NCI-H1417 treated with DMSO at 0.1 percent for 48 hours (cell line): Measurements from ENCODE around the gene USE1.

Experiments used
- DNase-seq: peaks from one replicate; lab custom pipeline; 2025; lab: John Stamatoyannopoulos, UW

USE1 gene

GRCh38 chr19:17205237-17206140 lies 9.7 kb upstream of the USE1 start:
- no peak for DNase-seq

GRCh38 chr19:17206736-17207581 lies 8.2 kb upstream of the USE1 start:
- no peak for DNase-seq

- DNase-seq = no peak
Observed at GRCh38 chr19:17209126-17210036, 5.8 kb upstream of the USE1 start.

GRCh38 chr19:17210296-17210695 lies 4.9 kb upstream of the USE1 start:
- no peak for DNase-seq

GRCh38 chr19:17211547-17212446 lies 3.4 kb upstream of the USE1 start:
- DNase-seq = no peak

GRCh38 chr19:17213334-17213733 lies 1.8 kb upstream of the USE1 start:
- no peak for DNase-seq

GRCh38 chr19:17214508-17215126 lies 540 bp upstream of the USE1 start:
- no peak for DNase-seq

- no peak for DNase-seq
Observed at GRCh38 chr19:17216058-17216670, 1.0 kb downstream of the USE1 start.

GRCh38 chr19:17219286-17219685 lies 4.1 kb downstream of the USE1 start:
- DNase-seq = no peak

GRCh38 chr19:17220207-17220758 lies 5.1 kb downstream of the USE1 start:
- no peak for DNase-seq

- no peak for DNase-seq
Observed at GRCh38 chr19:17225053-17225452, 9.9 kb downstream of the USE1 start.

GRCh38 chr19:17226002-17226933 lies 11.1 kb downstream of the USE1 start, which contains the start of gene OCEL1:
Gene OCEL1, plus strand, starts transcription at chr19:17226226. Its CDS starts 22 bp downstream, at chr19:17226248.
- DNase-seq = peak; percentile 83

GRCh38 chr19:17227798-17228367 lies 12.7 kb downstream of the USE1 start:
- no peak for DNase-seq

GRCh38 chr19:17229890-17230289 lies 14.7 kb downstream of the USE1 start:
- DNase-seq = no peak

- DNase-seq = no peak
Observed at GRCh38 chr19:17232258-17232657, 17.1 kb downstream of the USE1 start.

- DNase-seq = no peak
Observed at GRCh38 chr19:17234911-17235299, 19.7 kb downstream of the USE1 start.

- no peak for DNase-seq
Observed at GRCh38 chr19:17235300-17235970, 20.3 kb downstream of the USE1 start.
